NCI-H82 (cell line): ENCODE data around the gene OR4N2.
"Not testable (repeated sequence)": the region's sequence is repeated elsewhere in the genome, so short reads cannot be mapped to it uniquely, and the experiment has no call there.

Experiments
- DNase-seq: peaks from one replicate; lab custom pipeline; 2025; lab: John Stamatoyannopoulos, UW

The OR4N2 gene

GRCh38 chr14:19834203-19834848 lies 30.8 kb downstream of the OR4N2 start:
- not testable (repeated sequence) for DNase-seq

- DNase-seq: no peak
Observed at GRCh38 chr14:19838433-19838832, 34.9 kb downstream of the OR4N2 start.

GRCh38 chr14:19851365-19851764 lies 47.8 kb downstream of the OR4N2 start:
- no peak for DNase-seq

- DNase-seq: not testable (repeated sequence)
Observed at GRCh38 chr14:19866061-19866669, 62.6 kb downstream of the OR4N2 start.

GRCh38 chr14:19873178-19873577 lies 69.6 kb downstream of the OR4N2 start:
- DNase-seq: no peak

GRCh38 chr14:19874842-19875241 lies 71.3 kb downstream of the OR4N2 start, which contains the start of gene OR4K2:
Gene OR4K2 (plus strand): TSS chr14:19875142. CDS start chr14:19876268, 1,126 bp downstream.
- no peak for DNase-seq

GRCh38 chr14:19878029-19878642 lies 74.6 kb downstream of the OR4N2 start:
- DNase-seq: peak; percentile 38
